ENCODE results near the gene SRRD.
A peak's percentile ranks its signal among the peaks of the same experiment; 100 is the strongest.
"Not testable (repeated sequence)": the region's sequence is repeated elsewhere in the genome, so short reads cannot be mapped to it uniquely, and the experiment has no call there.

Gene SRRD, protein sequence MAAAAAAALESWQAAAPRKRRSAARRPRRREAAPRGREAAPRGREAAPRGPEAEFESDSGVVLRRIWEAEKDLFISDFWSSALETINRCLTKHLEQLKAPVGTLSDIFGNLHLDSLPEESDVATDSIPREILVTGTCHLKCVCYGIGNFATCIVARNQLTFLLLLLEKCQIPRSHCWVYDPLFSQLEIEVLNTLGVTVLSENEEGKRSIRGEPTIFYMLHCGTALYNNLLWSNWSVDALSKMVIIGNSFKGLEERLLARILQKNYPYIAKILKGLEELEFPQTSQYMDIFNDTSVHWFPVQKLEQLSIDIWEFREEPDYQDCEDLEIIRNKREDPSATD

DNA sequence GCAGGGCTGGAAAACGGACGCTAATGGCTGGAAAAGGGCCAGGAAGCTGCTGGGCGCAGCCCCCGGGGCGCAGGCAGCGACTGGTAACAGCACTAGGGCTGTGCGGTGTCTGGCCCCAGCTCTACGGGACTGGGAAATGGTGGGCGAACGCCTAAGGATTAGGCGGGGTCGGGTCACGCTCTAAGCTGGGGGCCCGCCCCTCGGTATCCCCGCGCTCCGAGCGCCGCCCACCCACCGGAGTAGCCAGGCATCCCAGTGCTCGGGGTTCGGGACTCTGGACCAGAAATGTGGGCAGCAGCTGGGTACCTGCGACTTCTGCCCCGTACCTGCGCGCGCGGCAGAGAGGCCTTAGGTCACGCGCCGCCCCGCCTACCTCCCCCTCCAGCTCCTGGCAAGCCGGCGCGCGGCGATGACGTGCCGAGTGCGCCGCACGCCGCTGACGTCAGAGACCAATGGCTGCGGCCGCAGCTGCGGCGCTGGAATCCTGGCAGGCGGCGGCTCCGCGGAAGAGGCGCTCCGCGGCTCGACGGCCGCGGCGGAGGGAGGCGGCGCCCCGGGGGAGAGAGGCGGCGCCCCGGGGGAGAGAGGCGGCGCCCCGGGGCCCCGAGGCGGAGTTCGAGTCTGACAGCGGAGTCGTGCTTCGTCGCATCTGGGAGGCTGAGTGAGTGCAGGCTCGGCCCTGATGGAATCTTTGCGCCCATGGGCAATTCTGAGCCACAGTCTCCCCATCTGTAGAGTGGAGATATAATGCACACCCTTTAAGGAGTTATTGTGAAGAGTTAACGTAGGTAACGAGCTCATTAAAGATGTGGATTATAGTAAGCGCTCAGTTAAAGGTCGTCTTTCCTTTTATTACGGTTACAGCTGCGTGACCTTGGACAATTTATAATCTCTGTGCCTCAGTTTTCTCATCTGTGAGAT is at the start of gene SRRD, which contains the start of gene HPS4:
SRRD (plus strand) TSS at position 439 of the 921 bp plus-strand sequence; CDS start at position 453, 14 bp downstream.
HPS4 (minus strand) TSS at position 345 of the 921 bp plus-strand sequence. CDS start 2,021 bp downstream, outside the sequence.
- DNase-seq (ENCODE audit: low spot score) = peak; percentile 91

DNA sequence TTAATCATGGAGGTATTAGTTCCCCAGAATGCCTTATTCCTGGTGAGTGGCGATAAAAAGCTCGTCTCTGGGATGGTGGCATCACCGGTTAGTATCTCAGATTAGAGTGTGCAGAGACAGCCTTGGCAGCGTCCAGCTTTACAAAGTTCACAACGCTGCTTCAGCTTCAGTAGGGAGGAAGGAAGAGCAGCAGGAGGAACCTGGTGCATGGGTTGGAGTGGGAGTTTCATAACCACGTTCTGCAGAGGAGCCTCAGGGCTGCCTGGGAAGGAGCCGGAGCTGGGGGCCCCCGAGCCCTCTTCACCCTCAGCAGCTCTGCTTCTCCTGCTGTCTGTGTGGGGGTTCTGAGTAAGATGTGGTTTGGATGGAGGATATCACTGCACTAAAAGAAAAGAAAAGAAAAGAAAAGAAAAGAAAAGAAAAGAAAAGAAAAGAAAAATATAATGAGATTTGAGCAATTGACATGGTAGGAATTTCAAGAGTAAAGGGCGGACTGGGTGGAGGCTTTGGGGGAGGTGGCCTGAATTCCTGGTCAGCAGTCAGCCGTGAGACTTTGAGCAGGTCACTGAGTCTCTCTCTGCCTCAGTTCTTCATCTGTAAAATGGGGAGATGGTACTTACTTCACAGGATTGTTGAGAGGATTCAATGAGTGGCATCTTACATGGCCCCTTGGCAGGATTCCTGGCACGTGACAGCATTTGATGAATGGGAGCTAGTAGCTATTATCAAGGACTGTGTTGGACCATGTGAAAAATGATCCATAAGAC is 48.2 kb upstream of the SRRD start:
- DNase-seq (ENCODE audit: low spot score) = no peak

DNA sequence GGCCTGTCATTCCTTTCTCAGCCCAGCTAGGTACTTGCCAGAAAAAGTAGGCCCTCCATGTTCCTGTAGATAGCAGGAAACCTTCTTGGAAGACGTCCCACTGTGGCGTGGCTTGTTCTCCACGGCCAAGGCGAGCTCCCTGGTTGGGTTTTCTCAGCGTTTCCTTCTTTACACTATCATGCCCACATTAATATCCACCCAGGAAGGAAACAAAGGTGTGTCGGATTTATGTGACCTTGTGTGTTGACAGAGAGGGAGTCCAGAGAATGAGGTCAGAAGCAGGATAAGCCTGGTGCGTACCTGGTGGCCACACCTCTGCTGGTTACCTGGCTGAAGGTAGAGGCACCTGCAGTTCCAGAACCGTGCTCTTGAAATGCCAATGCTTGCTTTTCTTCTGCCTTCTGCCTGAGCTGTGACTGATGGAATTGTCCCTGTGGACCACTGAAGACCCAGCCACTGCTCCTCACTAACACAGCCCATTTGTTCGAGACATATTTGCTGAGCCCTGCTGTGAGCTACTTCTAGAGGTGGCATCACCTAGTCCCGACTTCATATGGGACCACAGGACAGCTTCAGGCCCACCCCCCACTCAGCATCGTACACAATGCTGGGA is 46.7 kb upstream of the SRRD start:
- no peak for DNase-seq (ENCODE audit: low spot score)

DNA sequence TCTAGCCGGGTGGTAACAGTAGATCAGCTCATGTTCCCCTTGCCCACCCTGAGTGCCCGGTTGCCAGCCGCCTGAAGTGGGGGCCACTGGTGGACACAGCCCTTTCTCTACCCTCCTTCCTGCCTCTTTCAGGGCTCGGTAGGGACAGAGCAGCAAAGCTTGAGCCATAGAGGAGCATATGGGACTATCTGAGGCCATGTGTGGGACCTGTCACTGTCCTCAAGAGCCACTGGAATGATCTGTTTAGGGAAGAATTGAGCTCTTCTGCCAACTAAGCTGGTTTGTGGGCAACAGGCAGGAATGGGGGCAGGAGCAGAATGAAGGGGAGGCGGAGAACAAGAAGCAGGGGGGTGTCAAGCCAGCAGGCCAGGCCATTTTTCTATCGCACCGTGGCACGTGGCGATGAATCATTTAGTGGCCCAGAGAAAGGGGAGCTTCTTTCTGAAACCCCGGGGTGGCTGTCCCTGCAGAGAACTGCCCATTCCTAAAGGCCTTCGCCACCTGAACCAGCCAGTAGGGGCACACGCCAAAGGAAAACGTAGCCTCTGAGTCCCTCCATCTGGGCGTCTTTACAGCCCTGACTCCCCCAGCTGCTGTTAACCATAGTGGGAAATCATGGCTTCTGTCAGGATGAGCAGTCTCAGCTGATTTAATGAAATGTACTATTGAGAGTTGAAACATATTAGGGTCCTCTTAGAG is 45.8 kb upstream of the SRRD start:
- DNase-seq (ENCODE audit: low spot score) = no peak

DNA sequence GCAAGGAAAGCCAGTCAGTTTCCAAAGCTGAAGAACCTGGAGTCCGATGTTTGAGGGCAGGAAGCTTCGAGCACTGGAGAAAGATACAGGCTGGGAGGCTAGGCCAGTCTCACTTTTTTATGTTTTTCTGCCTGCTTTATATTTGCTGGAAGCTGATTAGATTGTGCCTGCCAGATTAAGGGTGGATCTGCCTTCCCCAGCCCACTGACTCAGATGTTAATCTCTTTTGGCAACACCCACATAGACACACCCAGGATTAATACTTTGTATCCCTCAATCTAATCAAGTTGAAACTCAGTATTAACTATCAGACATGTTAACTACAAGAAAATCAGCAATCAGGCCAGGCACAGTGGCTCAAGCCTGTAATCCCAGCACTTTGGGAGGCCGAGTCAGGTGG is 44.9 kb upstream of the SRRD start:
- DNase-seq (ENCODE audit: low spot score) = not testable (repeated sequence)

DNA sequence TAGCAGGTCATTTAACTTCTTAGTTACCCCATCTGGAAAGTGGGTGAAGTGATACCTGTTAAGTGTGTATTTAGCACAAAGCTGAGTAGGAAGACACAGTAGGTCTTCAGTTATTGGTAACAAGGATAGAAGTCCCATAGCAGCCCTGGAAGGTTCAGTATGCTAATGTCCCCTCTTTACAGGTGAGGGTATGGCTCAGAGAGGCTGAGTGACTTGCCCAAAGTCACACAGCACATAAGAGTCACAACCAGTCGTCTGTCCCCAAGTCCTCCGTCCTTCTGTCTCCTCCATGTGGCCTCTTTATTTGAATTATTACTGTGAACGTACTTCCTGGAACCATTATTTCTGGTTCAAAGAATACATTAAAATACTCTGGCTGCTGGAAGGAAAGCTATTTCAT is 44.1 kb upstream of the SRRD start:
- DNase-seq (ENCODE audit: low spot score) = no peak

DNA sequence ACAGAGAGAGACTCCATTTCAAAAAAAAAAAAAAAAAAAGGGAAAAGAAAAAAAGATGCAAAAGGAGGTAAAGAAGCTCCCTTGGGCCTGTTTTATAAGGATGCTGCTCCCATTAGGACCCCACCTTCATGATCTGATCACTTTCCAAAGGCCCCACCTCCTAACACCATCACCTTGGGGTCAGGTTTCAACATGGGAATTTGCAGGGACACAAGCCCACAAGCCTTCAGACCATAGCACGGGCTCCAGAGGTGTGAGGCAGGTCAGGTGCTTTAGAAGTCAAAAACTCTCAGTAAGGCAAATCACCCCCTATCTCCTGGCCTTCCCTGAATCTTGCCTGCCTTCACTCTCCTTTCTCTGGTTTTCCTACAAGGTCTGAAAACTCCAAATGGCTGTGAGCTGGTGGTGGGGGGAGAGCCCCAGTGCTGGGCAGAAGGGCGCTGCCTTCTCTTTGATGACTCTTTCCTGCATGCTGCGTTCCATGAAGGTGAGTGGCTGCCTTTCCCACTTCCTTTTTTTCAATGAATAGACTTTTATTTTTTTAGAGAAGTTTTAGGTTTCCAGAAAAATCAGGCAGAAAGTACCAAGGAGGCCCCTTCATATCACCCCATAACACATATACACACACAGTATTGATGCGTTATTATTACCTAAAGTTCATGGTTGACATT is 41.5 kb upstream of the SRRD start:
- DNase-seq (ENCODE audit: low spot score) = no peak

DNA sequence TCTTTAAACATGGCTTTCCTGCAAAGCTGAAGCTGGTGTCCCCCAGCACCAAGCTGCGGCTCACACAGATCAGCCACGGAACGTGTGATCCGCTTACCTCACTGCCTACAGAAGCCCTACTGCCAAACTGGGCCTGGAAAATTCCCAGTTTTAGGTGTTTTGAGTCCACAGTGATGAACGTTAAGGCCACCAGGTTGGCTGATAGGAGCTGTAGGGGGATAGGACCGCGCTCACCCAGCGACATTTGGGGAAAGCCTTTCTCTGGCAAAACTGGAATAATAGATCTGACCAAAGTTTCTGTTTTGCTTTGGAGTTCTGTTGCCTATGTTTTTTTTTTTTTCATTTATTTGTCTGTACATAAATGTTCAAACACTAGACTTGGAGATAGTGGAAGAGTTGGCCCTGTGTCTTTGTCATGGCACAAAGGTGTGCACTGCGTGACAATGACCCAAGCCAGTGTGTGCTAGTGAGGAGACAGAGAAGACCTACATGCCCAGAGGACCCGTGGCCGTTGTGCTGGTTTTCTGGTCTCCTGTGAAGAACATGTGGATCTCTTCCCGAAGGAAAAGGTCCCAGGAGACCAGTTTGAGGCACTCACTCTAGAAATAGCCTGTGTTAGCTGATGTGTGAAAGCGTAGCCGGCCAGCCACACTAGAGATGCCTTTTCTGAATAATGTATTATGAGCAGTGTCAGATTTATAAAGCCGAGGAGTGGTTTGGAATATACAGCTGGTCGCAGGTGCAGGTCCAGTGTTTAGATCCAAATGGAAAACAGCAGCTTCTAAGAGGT is 39.6 kb upstream of the SRRD start:
- no peak for DNase-seq (ENCODE audit: low spot score)

DNA sequence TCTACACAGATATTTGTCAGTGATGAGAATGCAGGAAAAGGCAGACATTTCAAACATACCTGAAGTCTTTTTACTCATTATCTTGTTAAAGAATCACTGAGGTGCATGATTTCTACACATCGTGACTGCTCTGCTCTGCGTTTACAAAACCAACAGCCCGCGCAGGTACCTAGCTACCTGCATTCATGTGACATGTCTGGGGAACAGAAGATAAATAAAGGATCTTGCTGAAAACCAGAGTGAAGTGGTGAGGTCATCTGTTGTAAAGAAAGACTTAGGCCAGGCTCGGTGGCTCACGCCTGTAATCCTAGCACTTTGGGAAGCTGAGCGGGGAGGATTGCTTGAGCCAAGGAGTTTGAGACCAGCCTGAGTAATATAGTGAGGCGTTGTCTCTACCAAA is 38.9 kb upstream of the SRRD start:
- DNase-seq (ENCODE audit: low spot score) = no peak

DNA sequence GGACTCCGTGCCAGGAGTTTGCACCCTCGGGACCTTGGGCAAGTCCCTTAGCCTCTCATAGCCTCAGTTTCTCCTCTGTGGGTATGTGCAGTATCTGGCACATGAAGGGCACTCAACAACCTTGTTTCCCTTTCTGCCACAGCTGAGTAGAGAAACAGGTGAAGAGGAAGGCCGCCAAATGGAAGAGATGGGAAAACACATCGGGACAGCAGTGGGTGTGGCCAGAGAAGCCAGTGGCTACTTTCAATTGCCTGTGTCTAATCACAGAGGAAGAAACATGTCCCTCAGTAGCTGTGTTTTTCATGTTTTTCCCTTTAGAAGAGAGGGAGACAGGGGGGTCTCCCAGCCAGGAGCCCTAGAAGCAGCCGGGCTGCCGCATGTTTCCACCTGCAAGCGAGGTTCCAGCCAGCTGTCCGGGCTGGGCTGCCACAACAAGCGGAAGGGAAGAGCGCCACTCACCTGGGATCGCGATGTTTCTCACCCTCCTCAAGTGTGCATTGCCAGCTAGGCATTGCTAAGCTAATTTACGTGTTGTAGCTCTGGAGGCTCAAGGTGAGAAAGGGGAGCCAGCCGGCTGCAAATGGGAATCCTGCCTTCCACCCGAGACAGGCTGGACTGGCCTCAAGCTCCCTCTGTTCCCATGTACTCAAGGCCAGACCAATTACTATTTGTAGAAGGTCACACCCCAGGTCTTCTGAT is 38.0 kb upstream of the SRRD start:
- no peak for DNase-seq (ENCODE audit: low spot score)

DNA sequence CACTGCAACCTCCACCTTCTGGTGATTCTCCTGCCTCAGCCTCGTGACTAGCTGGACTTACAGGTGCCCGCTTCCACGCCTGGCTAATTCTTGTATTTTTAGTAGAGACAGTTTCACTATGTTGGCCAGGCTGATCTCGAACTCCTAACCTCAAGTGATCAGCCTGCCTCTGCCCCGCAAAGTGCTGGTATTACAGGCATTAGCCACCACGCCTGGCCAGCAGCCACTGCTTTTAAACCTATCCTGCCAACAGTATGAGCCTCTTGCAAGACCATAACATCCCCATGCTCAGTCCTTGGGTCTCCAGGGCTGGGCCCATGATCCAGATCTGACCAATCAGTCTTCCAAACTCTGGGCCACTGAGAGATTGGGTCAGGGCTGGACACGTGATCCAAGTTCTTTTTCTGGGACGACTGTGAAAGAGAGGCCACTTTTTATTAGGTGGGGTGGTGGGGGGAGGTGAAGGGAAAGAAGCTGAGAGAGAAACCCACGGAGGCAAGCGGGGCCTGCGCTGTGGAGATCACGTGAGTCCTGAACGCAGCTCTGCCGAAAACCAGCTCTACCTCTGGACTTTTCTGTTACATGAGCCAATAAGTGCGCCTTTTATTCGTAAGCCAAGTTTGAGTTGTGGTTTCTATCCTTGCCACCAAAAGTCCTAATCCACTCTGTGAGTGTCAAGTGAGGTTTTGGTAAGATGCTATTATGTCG is 36.7 kb upstream of the SRRD start:
- no peak for DNase-seq (ENCODE audit: low spot score)

DNA sequence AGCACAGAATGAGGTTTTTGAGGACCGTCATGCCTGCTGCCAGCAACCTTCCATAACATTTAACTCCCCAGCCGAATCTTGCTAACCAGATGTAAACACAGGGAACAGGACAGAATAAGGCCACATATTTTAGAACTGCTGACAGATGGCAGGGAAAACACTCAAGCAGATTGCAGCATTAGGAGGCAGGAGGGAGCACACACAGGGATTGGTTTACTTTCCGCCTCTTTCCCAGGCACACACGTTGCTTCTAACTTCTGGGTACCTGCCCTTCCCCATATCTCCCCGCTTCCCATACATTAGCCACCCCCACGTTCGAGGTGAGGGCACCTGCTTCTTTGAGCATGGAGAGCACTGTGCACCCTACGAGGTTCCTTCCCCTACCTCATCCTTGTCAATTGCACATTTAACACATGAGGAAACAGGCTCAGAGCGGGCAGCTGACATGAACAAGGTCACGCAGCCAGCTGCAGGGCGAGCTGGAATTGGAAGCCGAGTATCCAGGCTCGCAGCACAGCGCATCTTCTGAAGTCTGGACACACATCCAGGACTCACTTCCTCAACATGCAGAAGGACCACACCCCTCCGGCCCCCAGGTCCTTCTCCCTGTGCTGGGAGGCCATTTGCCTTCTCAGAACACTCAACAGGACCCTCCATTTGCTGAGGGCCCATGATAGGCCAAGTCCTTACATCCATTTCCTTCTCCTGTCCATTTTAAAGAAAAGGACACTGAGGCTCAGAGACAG is 35.9 kb upstream of the SRRD start:
- no peak for DNase-seq (ENCODE audit: low spot score)

DNA sequence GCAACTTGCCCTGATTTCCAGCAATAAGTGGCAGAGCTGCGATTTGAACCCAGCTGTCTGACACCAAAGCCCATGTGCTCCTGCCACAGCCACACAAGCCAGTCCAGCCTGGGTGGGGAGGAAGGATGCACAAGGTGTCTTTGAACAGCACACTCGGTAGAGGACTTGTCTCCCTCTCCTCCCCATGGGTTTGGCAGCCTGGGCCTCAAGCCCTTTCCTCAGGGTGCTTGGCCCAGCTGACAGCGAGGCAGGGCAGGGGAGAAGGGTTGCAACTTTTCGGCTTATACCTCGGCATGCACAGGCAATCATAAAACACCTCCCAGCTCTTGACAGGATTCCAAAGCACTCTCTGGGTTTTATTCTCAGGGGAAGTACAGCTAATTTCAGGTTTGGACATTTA is 35.3 kb upstream of the SRRD start:
- no peak for DNase-seq (ENCODE audit: low spot score)

DNA sequence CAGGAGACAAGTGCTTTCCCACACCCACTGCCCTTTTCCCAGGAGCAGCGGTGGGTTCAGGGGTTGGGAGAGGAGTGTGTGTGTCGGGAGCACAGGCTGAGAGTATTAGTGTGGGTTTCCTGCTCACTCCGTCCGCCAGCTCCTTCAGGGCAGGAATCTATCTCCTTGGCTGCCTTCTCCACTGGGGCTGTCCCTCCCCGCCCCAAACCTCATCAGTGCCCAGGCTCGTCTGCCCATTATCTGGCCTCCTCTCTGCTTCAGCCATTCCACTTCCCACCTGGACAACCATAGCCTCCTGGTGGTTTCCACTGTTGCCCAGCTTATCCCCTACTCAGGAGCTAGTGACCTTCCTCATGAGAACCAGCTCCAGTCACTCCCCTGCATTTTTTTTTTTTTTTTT is 34.7 kb upstream of the SRRD start:
- DNase-seq (ENCODE audit: low spot score) = no peak

DNA sequence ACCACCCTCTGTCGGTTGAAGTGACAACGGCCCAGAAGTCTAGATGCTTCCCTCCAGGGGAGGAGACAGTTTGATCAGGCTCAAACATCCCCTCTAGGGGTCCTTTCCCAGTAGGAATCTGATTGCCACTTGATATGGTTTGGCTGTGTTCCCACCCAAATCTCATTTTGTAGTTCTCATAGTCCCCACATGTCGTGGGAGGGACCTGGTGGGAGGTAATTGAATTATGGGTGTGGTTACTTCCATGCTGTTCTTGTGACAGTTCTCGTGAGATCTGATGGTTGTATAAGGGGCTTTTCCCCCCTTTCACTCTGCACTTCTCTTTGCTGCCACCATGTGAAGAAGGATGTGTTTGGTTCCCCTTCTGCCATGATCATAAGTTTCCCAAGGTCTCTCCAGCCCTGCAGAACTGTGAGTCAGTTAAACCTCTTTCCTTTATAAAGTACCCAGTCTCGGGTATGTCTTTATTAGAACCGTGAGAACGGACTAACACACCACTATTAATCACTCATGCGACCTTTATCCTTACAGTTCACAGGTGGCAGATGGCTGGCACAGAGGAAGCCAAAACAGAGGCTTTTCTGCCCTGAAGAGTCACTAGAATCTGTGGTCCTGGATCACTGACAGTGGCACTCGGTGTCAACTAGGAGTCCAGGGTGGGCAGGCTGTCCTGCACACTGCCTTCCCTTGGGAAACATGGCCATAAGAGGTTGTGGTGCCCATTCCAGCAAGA is 33.1 kb upstream of the SRRD start:
- no peak for DNase-seq (ENCODE audit: low spot score)

DNA sequence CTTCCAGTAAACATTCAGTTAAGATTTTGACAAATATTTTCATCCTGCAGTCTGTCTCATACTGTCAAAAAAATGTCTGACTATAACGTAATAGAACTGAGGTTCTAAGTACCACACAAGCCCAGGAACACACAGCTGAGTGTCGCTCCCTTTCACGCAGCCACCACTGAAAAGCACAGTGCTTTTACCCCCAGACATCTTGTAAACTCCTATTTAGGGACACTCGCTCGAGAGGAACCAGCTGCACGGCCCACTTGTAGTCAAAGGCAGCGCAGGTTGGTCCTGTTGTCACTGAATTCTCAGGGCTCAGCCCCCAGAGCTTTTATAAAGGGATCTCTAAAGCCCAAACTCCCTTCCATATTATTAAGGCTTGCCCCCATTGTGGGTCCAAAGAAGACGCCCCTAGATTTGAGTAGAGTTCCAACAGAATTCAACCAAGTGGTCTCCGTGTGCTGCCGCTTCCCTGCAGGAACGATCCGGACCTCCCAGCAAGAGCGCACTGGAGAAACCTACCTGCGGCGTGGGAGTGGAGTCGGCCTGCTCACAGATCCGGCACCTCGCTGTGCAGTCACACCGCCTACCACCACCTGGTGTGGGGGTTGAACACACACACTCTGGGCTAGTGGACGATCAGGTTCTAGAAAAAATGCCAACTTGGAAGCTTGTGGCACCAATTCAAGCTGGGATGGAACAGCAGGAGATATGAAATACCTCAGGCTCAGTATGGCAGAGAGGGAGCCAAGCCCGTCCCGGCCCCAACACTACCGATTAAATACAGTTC is 31.3 kb upstream of the SRRD start:
- no peak for DNase-seq (ENCODE audit: low spot score)
